H1 (cell line): ENCODE measurements around the gene ACACA. TPM values are rescaled to one million over a fixed set of nuclear protein-coding genes. Genes with fewer than 3 reads are reported as not detected.
A peak's percentile ranks its signal among the peaks of the same experiment; 100 is the strongest.

Source experiments
- ASH2L ChIP-seq: fragments of 200-600, 300-600 bp; sonication (generic); IDR thresholded peaks from one replicate; pipeline ENCODE4 v1.7.1; 2017; ENCODE audit warnings: low read length
- CBX8 ChIP-seq: fragments of 300-800, 300-1000 bp; sonication (generic); IDR thresholded peaks from 2 replicates; pipeline ENCODE4 v1.7.1; 2016; ENCODE audit warnings: low read depth, low read length, borderline replicate concordance
- CEBPB ChIP-seq: IDR thresholded peaks from 2 replicates; pipeline ENCODE4 v1.6.1; 2012; ENCODE audit warnings: low read depth, low read length
- MAX ChIP-seq: IDR thresholded peaks from 2 replicates; pipeline ENCODE4 v1.6.1; 2012; ENCODE audit warnings: inconsistent platforms
- SIN3A ChIP-seq, 2 experiments: IDR thresholded peaks in 1 of 2; conservative IDR thresholded peaks in 1 of 2; 2 replicates each; pipeline ENCODE4 v1.6.1; 2011 to 2012; ENCODE audit warnings: low read length in 2 of 2, improper control_type of control experiment in 1 of 2, low read depth in 1 of 2, mild to moderate bottlenecking in 1 of 2
- SIX5 ChIP-seq: IDR thresholded peaks from 2 replicates; pipeline ENCODE4 v1.6.1; 2011; ENCODE audit warnings: mild to moderate bottlenecking, low read depth, low read length
- SP1 ChIP-seq: IDR thresholded peaks from 2 replicates; pipeline ENCODE4 v1.6.1; 2011; ENCODE audit warnings: low read depth, low read length
- TCF12 ChIP-seq: IDR thresholded peaks from 2 replicates; pipeline ENCODE4 v1.6.1; 2011; ENCODE audit warnings: low read depth, mild to moderate bottlenecking, low read length
- polyA plus RNA-seq, 7 experiments: library from polyadenylated mRNA; depleted of rRNA in 3 of 7; stranded (reverse) in 5 of 7; unstranded in 2 of 7; fragments of >200 nt in 5 of 7; fragments of 200-250 nt in 2 of 7; gene quantifications; 1 replicate in 5 of 7; 2 replicates in 1 of 7; 4 replicates in 1 of 7; pipeline versions ENCODE4 v1.2.1 to v1.2.3, GENCODE V29; 2011 to 2013; ENCODE audit warnings: missing spikeins in 2 of 7, mixed read lengths in 2 of 7
- total RNA-seq: library from RNA; stranded (reverse); fragmentation: NEBNext Ultra II Directional; extraction: Animal tissue kit (Norgen Biotek cat#: 25700); gene quantifications from 2 replicates; pipeline ENCODE4 v1.2.1, GENCODE V29; 2021

ACACA gene
- total and polyA plus RNA-seq, 2 of the 8 experiments (the other 6 are each of a cell fraction or from before 2014, with no cell fraction given) = 74.0 to 160 TPM

DNA sequence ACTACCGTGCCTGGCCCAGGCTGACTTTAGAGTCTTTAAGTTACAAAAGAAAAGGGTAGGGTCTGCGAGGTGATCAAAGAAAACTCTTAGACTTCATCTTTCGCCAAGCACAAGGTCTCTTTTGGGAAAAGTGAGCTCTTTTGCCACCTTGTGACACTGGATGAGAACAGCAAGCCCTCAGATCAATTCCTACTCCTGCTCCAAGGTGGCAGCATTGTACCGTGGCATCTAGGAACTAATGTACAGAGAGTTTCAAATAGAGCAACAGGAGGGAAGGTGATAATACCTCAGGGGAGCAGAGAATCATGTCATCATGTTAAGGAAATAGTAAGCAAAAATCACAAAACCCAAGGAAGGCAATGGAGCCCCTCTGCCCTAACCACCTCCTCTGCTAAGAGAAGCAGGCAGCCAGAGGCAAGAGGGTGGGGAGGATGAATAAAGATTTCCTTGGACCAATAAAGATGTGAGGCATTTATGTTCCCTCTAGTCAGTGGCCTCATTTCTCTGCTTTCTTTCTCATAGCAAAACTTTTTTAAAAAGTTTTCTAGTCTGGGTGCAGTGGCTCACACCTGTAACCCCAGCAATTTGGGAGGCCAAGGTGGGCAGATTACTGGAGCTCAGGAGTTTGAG is 33.0 kb downstream of the ACACA start (continued):
- TF ChIP-seq SIX5 (no peak), ASH2L (no peak), SP1 (0 out of 2 replicates have a peak, but pooled peaks have one; percentile 15), CEBPB (no peak), TCF12 (no peak), SIN3A (conservative IDR thresholded peaks at IDR 0.05 in 1 of 2, IDR thresholded peaks at IDR 0.05 in 1 of 2; ENCODE audit: low read depth in 1 of 2, low read length in 2 of 2) (peak in 1 of 2 experiments; percentile 34; a peak in 1 of 4 replicates), CBX8 (no peak), MAX (peak; percentile 27; the same call in 1 of the 2 replicates)
